ENCODE results near the gene MBOAT7. TPM values are rescaled to one million over a fixed set of nuclear protein-coding genes. Genes with fewer than 3 reads are reported as not detected.
"Not testable (repeated sequence)": the region's sequence is repeated elsewhere in the genome, so short reads cannot be mapped to it uniquely, and the experiment has no call there.

MBOAT7 gene
- total RNA-seq, 4 donors from 2014 or later: 21.0 to 72.4 (median 32.7) TPM

DNA sequence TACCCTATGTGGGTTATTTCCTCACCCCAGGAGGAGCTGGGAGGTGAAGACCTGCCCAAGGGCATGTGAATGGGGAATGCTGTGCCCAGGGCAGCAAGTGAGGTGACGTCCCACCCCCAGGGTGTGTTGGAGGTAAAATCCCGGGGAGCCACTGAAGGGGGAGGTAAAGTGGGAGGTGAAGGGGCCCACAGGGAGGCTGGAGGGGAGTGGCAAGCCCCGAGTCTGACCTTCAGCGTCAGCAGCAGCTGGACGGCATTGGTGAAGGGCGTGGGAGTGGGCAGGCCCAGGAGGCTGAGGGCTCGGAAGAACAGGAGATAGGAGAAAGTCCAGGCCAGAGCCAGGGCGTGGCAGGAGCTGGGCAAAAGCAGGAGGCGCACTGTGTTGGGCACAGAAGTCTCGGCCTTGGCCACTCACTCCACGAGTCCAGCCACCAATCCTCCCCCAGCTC, 2.4 kb downstream of the MBOAT7 start:
- ATAC-seq (ENCODE audit: low FRiP score) (no peak), DNase-seq (ENCODE audit: low spot score) (no peak)
- TF ChIP-seq, protein P1, sequence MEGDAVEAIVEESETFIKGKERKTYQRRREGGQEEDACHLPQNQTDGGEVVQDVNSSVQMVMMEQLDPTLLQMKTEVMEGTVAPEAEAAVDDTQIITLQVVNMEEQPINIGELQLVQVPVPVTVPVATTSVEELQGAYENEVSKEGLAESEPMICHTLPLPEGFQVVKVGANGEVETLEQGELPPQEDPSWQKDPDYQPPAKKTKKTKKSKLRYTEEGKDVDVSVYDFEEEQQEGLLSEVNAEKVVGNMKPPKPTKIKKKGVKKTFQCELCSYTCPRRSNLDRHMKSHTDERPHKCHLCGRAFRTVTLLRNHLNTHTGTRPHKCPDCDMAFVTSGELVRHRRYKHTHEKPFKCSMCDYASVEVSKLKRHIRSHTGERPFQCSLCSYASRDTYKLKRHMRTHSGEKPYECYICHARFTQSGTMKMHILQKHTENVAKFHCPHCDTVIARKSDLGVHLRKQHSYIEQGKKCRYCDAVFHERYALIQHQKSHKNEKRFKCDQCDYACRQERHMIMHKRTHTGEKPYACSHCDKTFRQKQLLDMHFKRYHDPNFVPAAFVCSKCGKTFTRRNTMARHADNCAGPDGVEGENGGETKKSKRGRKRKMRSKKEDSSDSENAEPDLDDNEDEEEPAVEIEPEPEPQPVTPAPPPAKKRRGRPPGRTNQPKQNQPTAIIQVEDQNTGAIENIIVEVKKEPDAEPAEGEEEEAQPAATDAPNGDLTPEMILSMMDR (IDR thresholded peaks at IDR 0.05): no peak

DNA sequence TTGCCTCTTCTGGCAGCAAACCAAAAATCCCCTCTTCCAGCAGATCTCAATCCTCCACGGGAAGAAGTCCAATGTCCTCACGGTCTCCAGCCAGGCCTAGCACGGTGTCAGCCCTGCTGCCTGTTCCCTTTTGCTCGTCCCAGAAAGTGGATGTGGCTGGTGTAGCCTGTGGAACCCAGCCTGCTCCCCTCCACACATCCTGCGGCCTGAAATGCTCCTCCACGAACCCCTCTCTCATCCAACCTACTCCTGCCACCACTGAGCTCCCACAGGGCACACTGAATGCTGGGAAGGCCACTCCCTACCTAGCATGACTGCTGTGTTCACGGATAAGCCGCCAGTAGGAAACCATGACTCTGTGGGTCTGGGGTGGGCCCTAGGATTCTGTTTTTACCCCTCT, 3.0 kb downstream of the MBOAT7 start:
- TF ChIP-seq, protein P1 (IDR thresholded peaks at IDR 0.05): no peak
- ATAC-seq (ENCODE audit: low FRiP score) (no peak), DNase-seq (ENCODE audit: low spot score) (no peak)

DNA sequence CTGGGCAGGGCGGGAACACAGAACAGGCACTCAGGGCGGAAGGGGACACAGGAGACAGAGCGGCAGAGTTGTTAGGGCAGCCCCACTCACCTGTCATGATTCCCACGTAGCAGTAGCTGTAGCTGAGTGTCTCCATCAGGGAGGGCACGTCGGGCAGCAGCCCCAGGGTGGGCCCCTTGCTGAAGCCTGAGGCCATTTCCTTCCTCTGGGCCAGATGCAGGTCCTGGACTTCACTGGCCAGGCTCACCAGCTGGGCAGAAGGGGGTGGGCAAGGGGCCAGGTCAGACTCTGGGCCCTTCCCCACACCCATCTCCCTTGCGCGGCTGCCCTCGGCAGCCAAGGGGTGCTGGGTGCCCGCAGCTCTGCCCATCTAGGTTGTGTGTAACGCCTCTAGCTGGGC, 5.9 kb downstream of the MBOAT7 start:
- TF ChIP-seq, protein P1 (IDR thresholded peaks at IDR 0.05): no peak
- ATAC-seq (ENCODE audit: low FRiP score) (no peak), DNase-seq (ENCODE audit: low spot score) (no peak)

DNA sequence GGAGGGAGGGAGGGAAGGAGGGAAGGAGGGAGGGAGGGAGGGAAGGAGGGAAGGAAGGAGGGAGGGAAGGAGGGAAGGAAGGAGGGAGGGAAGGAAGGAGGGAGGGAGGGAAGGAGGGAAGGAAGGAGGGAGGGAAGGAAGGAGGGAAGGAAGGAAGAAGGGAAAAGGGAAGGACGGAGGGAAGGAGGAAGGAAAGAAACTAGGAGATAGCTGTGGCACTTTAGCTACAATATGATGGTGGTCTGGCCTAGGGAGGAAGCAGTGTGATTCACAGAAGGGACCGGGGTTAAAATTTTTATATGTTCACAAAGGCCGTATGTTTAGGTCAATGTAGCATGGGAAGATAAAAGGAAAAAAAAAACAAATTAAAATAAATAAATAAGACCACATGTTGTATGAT, 7.5 kb downstream of the MBOAT7 start:
- ATAC-seq (ENCODE audit: low FRiP score); DNase-seq (ENCODE audit: low spot score): not testable (repeated sequence)

DNA sequence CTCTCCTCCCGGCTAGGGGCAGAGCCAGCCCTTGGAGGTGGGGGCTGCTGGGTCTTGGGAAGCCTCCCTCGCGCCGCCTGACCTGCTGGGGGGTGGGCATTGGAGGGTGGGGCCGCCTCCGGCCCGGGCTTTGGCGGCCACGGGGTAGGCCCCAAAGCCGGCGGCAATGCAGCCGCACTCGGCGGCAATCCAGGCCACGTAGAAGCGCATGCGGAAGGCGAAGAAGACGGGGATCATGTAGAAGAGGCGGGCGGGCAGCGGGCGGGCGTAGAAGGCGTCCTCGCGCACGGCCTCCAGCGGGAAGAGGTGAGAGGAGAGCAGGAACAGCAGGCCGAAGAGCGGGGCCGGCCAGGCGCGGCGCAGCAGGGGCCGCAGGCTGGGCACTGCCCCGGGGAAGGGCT, 8.7 kb downstream of the MBOAT7 start:
- TF ChIP-seq, protein P1 (IDR thresholded peaks at IDR 0.05): no peak
- ATAC-seq (ENCODE audit: low FRiP score) (no peak), DNase-seq (ENCODE audit: low spot score) (no peak)

DNA sequence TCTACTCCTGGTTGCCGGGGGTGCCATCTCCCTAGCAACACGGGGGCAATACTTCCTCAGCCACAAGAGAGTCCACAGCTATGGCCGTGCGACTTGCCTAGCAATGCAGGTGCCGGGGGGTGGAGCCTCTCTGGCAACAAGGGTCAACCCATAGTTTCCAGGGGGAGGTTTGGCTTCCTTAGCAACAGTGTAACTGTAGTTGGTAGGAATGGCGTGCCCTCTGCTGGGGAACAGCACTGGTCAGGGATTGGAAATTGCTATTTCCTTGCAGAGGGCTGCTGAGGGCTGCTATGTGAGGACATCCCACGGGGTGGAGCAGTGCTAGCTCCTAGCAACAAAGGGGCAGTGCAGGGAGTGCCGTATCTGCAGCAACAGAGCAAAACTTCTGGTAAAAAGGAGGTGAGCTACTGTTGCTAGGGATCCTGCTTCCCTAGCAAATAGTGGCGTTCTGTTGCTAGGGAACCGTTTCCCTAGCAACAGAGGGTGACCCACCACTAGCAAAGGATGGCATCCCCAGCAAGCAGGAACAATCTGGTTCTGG, 9.4 kb downstream of the MBOAT7 start:
- DNase-seq (ENCODE audit: low spot score): no peak
- TF ChIP-seq, protein P1 (IDR thresholded peaks at IDR 0.05): no peak
- ATAC-seq (ENCODE audit: low FRiP score): no peak

DNA sequence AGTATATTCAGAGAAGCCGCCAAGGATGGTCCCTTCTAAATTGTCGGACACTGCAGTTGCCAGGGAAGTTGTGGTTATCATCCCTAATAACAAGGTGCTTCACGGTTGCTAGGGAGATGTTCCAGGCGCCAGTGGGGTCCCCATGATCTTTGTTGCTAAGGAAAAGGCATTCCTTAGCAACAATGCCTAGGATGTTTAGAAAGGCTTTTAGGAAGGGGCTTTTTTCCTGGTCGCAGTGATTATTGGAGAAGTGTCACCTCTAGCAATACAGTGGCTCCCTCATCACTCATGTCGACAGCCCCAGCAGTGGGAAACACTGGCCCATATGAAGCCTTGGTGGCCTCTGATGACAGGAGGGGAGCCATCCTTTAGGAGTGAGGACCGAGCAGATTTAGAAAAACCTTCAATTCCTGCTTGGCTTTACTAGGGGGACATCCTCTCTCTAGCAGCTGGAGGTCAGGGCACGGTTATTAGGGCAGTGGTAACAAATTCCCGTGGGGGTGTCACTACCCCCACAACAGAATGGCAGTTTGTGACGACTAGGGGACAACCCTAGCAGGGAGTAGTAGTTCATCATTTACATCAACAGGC, 10.0 kb downstream of the MBOAT7 start:
- DNase-seq (ENCODE audit: low spot score) (no peak), ATAC-seq (ENCODE audit: low FRiP score) (no peak)
- TF ChIP-seq, protein P1 (IDR thresholded peaks at IDR 0.05): no peak
